Coronary artery (tissue), 2 donors: Measurements from ENCODE around the gene CYP1B1.
A peak's percentile ranks its signal among the peaks of the same experiment; 100 is the strongest.

Experiments
- DNase-seq: peaks from one replicate; pipeline ENCODE4 v3.0.0-alpha.2; 2017; ENCODE audit warnings: low spot score
- H3K27ac ChIP-seq, 2 donors: fragments of 200-600 bp; sonication (generic); one replicate each; pipeline ENCODE4 v1.5.1; 2016 to 2019
- H3K4me3 ChIP-seq: fragments of 200-600 bp; sonication (generic); 2 replicates; pipeline ENCODE4 v1.5.1; 2016; ENCODE audit warnings: mild to moderate bottlenecking, moderate library complexity
- TF ChIP-seq, protein P1 (sequence below): fragments of 200-600 bp; sonication (generic); IDR thresholded peaks from one replicate; pipeline ENCODE4 v1.5.1; 2019; ENCODE audit warnings: antibody characterized with exemption

CYP1B1 gene

DNA sequence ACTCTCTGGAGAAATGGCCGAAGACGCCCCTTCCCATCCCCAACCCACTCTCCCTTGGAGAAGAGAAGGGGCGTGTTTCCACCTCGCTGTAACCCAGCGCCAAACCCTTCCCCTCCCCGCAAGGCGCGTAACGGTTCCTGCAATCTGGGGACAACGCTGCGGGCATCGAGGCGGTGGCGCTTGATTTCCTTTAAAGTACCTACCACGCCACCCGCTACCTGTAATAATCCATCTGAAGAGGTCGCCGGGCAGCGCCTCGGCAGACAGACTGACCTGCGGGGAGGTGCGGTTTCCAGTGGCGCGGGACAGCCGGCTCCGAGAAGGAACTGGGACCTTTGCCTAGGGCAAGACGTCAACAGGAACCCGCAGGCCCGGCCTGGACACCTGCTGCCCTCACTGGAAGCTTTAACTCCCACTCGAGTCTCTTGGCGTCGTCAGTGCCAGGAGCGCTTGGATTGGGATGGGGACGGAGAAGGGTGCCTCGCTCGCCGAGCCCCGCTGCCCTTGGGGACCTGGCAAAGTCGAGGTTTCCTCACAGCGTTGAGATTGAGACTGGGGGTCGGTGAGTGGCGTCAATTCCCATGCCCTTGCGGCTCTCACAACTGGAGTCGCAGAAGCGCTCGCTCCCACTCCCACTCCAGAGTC, at the start of gene CYP1B1:
TSS of gene CYP1B1 (minus strand) at position 645 of the 645 bp plus-strand sequence. CDS start 763 bp downstream, outside the sequence.
- TF ChIP-seq, protein P1, sequence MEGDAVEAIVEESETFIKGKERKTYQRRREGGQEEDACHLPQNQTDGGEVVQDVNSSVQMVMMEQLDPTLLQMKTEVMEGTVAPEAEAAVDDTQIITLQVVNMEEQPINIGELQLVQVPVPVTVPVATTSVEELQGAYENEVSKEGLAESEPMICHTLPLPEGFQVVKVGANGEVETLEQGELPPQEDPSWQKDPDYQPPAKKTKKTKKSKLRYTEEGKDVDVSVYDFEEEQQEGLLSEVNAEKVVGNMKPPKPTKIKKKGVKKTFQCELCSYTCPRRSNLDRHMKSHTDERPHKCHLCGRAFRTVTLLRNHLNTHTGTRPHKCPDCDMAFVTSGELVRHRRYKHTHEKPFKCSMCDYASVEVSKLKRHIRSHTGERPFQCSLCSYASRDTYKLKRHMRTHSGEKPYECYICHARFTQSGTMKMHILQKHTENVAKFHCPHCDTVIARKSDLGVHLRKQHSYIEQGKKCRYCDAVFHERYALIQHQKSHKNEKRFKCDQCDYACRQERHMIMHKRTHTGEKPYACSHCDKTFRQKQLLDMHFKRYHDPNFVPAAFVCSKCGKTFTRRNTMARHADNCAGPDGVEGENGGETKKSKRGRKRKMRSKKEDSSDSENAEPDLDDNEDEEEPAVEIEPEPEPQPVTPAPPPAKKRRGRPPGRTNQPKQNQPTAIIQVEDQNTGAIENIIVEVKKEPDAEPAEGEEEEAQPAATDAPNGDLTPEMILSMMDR = no peak
- Histone ChIP-seq H3K4me3 (peak within 1 kb of the TSS; percentile 73), H3K27ac (peak within 1 kb of the TSS; percentile 48 to 85)
- no peak for DNase-seq

GRCh38 chr2:38125007-38125406, 49.1 kb upstream of the CYP1B1 start:
- DNase-seq = no peak
- TF ChIP-seq, protein P1 = no peak
- H3K4me3 ChIP-seq = no peak overlapping the region
- H3K27ac ChIP-seq = no peak overlapping the region

DNA sequence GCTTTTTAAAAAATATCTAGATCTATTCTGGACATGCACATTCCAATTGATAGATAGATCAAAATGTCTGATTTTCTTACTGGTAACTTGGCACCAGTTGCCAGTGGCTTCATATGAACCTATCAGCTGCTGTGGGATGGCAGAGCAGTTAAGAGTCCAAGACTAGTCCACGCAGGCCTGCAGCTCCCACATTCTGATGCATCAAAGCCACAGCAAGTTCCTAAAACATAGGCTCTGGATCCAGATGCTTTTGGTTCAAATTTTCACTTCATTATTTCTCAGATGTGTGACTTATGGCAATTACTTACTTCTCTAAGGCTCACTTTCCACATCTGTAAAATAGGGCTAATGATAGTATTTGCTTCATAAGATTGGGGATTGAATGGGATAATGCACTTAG, 48.0 kb upstream of the CYP1B1 start:
- no peak for DNase-seq
- no peak overlapping the region for H3K4me3 ChIP-seq

DNA sequence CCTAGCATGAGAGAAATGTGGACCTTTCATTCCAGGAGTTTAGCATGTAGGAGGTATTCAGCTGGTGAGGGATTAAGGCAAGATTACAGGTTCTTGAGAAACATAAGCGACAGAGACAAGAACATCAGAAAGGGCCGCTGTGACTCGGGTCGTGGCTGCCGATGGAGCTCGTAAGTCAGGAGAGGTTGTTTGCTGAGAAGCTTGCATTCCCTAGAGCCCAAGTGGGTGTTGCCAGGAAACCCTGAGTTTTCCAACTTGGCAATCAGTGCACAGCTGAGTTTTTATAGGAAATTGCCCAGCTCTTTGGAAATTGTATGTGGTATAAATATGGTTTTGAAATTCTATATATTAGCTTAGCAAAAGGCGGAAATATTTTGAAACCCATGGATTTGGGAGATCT, 46.4 kb upstream of the CYP1B1 start:
- TF ChIP-seq, protein P1 = no peak
- Histone ChIP-seq H3K4me3 (no peak overlapping the region), H3K27ac (peak overlapping the region in 1 of 2 donors; percentile 3)
- DNase-seq = no peak

More for the DNA sequence above, 48.0 kb upstream of the CYP1B1 start:
- no peak overlapping the region for H3K27ac ChIP-seq
- TF ChIP-seq, protein P1 = no peak

- DNase-seq = no peak
- Histone ChIP-seq H3K4me3 (no peak overlapping the region), H3K27ac (peak overlapping the region in 1 of 2 donors; percentile 3)
- TF ChIP-seq, protein P1 = no peak
Observed at GRCh38 chr2:38121481-38121880, 45.5 kb upstream of the CYP1B1 start.

GRCh38 chr2:38120829-38121228, 44.9 kb upstream of the CYP1B1 start:
- Histone ChIP-seq H3K4me3 (no peak overlapping the region), H3K27ac (no peak overlapping the region)
- TF ChIP-seq, protein P1 = no peak
- no peak for DNase-seq

DNA sequence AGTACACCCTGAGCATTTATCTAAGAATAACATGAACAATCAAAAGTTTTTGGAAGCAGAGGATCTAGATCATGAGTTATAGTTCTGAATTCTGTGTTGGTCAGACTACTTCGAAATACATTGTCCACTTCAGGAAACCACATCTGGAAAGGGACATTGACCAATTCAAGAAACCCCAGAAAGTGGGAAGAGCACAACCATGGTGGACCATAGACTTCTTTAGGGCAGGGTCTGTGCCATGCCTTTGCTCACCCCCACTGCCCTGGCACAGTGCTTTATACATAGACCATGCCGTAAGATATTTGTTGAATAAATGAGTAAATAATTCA, 44.3 kb upstream of the CYP1B1 start:
- Histone ChIP-seq H3K4me3 (no peak overlapping the region), H3K27ac (no peak overlapping the region)
- no peak for DNase-seq
- TF ChIP-seq, protein P1 = no peak
